HG03571 (cell line): ENCODE data around the gene UGT1A10.
"Not testable (repeated sequence)": the region's sequence is repeated elsewhere in the genome, so short reads cannot be mapped to it uniquely, and the experiment has no call there.

ENCODE experiments used
- ATAC-seq: cut with Tn5 transposase; IDR thresholded peaks from one replicate; pipeline ENCODE4 v1.9.1; 2021; ENCODE audit not compliant: unreplicated experiment

UGT1A10 gene

DNA sequence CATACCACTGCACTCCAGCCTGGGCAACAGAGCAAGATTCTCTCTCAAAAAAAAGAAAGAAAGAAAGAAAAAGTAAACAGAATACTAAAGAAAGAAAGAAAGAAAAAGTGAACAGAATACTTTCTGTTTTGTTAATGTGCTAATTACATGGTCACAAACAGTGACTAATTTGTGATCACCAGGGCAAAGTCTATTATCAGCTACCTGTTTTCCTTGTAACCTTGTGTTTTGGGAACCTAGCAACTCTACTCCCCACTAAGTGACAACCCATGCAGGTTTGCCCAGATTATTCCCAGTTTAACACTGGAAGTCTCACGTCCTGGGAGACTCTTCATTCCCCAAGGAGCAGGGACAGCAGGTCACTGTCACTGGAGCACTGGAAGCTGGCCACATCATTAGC lies 18.8 kb downstream of the UGT1A10 start:
- ATAC-seq = no peak

DNA sequence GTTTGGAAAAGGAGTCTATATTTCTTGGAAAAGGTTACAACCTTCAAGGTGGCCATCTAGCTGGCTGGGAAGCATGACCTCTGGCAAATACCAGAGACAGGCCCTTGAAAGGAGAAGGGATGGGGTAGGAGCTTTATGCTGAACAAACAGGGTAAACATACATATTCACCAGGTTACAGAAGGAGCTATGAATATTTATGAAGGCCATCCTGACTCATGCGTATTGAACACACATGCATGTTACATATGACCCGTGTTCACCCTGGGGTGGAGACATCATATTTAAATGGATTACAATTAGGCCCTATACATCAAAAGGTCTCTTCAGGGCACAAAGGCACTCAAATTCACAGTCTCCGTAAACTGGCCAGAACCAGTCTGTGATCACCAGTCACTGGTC lies 19.7 kb downstream of the UGT1A10 start:
- ATAC-seq = not testable (repeated sequence)

DNA sequence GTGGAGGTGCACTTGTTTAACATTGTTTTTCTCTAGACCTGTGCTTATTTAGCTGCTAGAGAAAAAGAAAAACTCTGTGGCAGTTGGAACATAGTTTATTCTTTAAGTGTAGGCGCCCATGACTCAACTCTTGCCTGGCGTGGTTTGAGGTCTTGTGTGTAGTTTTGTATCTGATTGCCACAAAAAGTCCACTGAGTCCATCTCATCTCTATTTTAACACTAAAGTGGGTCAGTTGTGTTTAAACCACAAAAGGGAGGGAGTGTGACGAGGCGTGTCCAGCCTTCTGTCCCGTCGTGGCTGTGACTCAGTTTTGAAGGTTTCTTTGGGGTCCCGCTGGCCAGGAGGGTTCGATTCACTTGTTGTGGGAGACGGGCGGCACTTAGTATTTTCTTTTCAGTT lies 20.2 kb downstream of the UGT1A10 start:
- no peak for ATAC-seq

DNA sequence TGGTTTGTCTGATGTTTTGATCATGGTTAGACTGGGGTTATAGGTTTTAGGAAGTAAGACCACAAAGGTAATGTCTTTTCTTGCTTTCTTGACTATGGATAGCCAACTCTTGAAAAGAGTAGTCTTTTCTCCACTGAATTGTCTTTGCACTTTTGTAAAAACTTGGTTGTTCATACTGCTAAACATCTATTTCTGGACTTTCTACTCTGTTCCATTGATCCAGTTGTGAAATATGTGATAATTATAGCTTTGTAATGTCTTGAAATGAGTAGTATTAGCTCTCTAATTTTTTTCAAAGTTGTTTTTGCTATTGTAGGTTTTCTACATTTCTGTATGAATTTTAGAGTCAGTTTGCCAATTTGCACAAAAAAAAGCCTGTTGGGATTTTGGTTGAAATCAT lies 22.4 kb downstream of the UGT1A10 start:
- no peak for ATAC-seq

DNA sequence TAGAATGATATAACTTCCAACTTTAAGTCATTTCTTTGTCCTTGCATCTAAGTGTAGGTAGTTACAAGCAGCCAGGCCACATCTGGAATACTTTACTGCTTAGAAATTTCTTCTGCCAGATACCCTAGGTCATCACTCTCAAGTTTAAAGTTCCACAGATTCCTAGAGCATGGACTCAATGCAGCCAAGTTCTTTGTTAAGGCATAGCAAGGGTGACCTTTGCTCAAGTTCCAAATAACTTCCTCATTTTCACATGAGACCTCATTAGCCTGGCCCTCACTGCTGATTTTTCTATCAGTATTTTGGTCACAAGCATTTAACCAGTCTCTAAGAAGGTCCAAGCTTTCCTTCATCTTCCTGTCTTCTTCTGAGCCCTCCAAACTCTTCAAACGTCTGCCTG lies 27.7 kb downstream of the UGT1A10 start:
- no peak for ATAC-seq

DNA sequence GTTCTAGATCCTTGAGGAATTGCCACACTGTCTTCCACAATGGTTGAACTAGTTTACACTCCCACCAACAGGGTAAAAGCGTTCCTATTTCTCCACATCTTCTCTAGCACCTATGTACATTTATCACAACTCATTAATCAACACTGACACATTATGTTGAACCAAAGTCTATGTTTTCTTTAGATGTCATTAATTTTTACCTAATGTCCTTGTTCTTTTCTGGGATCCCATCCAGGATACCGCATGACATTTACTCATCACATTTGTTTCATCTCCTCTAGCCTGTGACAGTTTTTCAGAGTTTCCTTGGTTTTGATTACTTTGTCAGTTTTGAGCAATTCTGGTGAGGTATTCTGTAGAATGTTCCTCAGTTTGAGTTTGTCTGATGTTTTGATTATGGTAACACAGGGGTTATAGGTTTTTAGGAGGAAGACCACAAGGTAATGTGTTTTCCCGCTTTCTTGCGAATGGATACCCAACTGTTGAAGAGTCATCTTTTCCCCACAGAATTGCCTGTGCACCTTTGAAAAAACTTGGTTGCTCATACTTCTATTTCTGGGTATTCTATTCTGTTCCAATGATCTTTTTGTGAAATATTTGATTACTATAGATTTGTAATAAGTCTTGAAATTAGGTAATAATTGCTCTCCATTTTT lies 32.5 kb downstream of the UGT1A10 start:
- ATAC-seq = no peak

DNA sequence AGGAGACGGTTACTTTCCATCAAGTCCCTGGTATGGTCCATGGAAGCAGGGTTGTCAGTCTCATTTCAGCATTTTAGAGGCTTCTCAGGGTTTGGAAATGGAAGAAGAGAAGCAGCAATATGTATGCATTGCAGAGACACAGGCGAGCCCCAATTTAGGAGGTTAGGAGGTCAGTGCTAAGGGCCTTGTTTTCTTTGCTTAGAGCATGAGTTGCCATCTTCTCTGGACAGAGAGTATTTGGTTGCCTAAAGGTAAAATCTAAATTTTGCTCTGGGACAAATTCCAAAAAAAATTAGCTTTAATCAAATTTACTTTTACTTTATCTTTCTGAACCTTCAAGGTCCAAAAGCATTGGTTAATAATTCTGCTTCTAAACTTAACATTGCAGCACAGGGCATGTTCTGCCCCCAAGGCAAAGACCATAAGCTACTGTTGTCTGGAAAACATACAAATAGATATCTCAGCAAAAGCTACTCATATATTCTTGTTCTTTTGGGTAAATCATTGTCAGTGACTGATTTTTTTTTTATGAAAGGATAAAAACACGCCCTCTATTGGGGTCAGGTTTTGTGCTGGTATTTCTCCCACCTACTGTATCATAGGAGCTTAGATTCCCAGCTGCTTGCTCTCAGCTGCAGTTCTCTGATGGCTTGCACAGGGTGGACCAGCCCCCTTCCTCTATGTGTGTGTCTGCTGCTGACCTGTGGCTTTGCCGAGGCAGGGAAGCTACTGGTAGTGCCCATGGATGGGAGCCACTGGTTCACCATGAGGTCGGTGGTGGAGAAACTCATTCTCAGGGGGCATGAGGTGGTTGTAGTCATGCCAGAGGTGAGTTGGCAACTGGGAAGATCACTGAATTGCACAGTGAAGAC lies 35.3 kb downstream of the UGT1A10 start, which contains the start of gene UGT1A9:
TSS of gene UGT1A9 (plus strand) at position 609 of the 872 bp plus-strand sequence. CDS start at position 646, 37 bp downstream.
- no peak for ATAC-seq

DNA sequence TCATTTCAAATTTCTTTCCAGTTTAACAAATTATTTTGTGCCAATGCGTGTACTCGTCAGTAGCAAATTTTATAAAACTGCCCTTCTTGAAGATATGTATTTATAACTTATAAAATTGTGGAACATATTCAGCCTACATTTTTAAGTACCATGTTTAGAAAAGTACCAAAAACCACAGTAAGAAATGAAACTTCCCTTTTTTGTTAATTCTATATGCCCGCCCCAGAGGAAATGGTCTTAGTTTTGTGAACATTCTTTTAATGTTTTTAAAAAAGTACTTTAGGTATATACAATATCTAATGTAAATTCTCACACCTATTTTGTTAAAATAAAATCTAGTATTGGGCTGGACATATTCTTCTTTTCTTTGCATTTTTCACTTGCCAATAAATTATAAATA lies 36.6 kb downstream of the UGT1A10 start:
- ATAC-seq = no peak

DNA sequence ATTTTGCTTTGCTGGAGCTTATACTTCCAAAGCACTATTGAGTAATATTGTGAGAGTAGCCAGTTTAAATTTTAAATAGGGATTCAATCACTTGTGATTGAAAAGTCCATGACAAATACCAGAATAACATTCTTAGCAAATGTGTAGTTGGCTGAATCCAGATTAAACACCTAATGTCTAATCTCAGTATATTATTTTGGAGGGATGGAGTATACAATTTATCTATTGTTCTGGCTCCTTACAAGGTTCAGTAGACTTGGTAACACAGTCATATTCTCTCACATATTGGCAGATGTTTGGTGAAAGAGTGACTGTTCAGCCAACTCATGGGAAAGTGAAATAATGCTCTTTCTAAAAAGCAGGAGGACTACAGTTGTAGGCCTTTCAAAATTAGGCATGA lies 37.6 kb downstream of the UGT1A10 start:
- no peak for ATAC-seq

DNA sequence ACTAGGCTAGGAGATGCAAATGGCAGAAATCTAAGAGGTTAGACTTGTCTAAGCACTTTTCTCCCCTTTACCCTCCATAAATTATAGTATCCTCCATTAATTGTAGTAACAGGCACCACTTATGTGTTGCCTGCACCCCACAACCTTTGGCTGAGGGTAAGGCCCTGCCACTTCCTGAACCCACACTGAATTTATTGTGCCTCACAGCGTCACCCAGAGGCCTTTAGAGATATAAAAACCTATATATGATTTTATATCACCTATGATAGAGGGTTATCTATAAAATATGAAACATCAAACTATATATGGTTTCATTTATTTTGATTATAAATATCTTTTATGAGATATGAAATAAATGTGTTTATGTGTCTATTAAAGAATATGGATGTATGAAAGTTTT lies 38.1 kb downstream of the UGT1A10 start:
- no peak for ATAC-seq

DNA sequence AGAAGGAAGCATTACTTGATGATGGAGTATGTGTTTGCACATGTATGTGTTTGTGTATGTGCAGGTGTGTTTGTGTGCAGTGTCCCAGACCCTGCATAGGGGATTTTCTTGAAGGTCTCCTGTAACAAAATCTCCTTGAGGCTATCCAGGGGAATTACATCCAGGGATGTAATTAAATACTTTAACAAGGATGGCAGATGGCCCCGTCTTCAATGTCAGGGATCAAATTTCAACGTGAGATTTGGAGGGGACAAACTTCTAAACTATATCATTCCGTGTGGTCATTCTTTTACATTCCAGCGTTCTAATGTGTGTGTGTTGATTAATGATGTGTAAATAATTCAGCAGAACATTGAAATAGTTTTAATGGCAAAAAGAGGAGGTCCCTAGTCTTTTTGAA lies 38.7 kb downstream of the UGT1A10 start:
- ATAC-seq = no peak

DNA sequence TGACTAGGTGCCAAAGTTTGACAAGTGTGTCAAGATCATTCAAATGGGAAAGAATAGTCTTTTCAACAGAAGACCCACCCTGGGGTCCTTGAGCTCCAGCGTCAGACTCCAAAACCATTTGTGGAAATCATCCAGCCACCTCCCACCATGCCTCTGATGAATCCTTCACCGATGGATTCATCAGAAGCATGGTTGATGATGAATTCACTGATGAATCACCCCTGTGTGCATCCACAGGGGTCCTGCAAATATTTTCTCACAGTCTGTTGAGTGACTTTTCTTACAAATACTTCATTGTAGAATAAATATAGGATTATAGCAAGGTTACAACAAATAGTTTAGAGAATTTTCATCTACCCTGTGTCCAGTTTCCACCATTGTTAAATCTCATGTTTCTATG lies 39.8 kb downstream of the UGT1A10 start:
- no peak for ATAC-seq

DNA sequence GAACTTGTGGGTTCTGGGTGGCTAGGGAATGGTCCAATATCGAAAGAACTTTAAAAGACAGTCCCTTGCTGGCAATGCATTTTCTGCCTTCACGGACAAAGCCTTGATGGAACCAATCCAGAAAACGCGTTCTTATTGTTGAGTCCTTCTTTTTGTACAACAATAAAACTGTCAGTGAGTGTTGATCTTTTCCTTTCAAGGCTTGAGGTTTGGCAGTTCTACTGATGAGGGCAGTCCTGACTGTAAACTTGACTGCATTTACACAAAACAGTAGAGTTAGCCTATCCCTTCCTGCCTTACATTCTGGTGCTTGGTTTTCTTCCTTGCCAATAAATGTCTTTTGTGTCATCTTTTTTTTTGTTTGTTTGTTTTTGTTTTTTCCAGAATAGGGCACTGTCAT lies 42.9 kb downstream of the UGT1A10 start:
- ATAC-seq = no peak

DNA sequence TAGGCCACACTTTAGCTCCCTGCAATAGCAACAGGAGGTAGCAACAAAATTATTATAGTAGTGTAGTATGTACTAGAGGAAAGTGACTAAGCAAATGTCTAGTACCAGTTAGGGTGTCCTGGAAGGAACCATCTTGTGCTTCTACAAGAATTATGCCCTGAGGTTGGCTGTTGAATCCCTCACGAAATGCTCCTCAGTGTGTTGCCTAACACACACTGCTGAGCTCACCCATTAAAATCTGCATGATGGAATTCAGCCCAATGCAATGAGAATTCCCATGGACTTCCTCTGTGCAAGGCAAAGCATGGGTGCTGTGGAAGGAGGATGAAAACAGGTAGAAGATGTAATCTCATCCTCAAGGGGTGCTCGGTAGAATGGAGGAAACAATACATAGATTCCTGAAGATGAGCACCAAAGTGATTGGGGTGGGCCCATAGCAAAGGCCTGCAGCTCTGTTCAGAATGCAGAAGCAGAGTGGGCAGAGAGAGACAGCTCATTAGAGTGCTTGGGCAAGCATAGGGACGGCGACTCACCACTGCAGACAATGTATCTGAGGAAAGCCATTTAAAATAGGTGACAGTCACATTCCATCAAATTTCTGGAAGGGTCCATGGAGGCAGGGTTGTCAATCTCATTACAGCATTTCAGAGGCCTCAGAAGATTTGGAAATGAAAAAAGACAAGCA lies 44.3 kb downstream of the UGT1A10 start:
- ATAC-seq = no peak

DNA sequence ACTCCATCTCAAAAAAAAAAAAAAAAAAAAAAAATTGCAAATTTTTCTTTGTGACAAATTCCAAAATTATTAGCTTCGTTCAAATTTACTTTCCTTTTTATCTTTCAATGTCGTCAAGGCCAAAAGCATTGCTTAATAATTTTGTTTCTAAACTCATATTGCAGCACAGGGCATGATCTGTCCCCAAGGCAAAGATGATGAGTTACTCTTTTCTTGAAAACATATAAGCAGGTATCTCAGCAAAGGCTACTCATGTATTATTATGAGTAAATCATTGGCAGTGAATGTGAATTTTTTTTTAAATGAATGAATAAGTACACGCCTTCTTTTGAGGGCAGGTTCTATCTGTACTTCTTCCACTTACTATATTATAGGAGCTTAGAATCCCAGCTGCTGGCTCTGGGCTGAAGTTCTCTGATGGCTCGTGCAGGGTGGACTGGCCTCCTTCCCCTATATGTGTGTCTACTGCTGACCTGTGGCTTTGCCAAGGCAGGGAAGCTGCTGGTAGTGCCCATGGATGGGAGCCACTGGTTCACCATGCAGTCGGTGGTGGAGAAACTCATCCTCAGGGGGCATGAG lies 45.4 kb downstream of the UGT1A10 start, which contains the start of gene UGT1A7:
TSS of gene UGT1A7 (plus strand) at position 381 of the 579 bp plus-strand sequence. CDS start at position 418, 37 bp downstream.
- ATAC-seq = no peak

DNA sequence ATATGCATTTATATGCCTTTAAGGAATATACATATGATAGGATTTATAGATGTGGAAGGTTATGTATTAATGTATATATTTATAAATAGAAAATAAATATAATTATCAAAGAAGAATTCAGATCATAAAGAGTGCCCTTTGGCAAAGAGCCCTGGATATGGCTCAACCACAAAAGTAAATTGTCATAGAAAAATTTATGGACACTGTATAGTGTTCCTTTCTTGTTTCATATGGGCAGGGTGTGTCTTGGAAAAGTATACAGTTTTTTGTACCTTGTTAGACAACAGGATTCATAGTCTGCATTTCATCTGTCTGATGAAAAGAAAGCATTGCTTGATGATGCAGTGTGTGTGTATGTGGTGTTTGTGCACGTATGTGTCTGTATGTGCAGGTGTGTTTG lies 48.4 kb downstream of the UGT1A10 start:
- no peak for ATAC-seq

DNA sequence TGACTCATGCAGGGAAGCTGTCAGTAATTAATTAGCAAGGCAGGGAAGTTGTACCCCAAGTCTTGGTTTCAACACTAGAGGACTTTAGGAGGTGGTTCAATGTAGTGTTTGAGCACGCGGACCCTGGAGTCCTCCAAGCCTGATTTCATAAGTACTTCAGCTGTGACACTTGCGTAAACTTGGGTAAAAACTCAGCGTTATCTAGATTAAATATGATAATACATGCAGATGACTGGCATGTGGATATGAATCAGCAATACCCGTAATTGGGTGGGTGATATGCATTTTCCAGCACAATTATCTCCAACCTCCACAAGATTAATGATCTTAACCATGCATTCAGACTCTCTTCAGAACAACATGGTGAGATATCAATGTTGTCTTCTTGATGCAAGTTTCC lies 50.7 kb downstream of the UGT1A10 start:
- no peak for ATAC-seq

DNA sequence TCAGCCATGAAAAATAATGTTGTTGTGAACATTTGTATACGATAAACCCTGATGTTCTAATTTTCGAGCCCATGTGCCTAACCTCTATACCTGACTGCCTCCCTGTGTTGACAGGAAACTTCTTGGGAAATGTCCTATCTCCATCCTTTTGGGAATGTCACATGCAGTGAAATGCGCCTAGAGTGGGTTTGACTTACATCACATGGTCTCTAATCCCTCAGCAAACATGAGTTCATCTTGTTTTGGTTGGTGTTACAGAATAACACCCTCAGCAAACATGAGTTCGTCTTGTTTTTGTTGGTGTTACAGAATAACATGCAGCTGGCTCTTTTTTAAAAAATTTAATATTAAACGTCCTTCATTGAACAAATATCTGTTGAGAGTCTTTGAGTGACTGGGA lies 52.1 kb downstream of the UGT1A10 start:
- ATAC-seq = no peak

DNA sequence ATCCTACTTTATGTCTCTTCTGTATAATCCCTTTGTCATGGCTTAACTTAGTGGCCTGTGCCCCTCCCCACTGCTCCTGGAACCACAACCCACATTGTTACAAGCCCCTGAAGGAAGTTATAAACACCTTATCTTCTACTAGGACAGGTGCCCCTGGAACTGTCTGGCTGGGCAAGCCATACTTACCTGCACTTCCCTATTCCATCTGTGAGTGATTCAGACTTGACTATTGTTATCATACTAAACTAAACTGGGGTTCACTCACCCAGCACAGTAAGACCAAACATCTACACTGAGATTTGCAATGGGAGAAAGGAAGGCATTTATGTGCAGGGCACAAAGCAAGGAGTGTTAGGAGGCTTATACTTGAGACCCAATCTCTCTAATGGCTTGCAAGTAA lies 52.8 kb downstream of the UGT1A10 start:
- ATAC-seq = no peak

DNA sequence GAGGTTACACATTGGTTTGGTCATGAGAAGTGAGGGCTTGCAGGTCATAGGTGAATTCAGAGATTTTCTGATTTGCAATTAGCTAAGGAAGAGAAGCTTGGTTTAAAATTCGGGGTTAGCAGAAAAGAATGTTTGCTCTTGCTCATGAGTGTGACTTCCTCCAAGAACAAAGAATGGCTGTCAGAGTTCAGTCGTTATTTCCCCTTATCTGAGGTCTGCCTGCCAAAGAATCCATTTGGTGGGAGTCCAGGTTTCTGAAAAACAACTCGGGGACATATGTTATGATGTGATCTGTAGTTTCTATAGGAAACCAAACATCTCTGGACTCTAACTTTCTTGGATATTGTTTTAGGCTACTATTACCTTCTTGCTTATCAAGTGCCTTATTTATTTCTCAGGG lies 53.3 kb downstream of the UGT1A10 start:
- ATAC-seq = no peak

DNA sequence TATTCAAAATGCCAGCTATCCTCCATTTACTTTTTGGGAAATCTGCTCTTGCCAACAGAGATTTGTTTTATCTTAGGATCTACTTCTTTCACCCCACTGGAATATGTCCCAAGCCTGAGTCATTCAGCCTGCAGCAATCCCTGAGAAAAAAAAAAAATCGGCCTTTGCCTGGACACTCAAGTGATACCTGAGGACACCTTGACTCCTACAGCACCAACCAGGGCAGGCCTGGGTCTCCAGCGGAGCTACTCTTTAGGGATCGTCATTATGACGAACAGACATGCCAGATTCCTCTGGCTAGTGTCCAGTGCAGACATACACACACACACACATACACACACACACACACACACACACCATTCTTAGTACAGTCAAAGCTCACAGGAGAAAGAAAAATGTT lies 54.2 kb downstream of the UGT1A10 start:
- no peak for ATAC-seq
